ENCODE data around the gene TGFB2.

- TF ChIP-seq, protein P1, sequence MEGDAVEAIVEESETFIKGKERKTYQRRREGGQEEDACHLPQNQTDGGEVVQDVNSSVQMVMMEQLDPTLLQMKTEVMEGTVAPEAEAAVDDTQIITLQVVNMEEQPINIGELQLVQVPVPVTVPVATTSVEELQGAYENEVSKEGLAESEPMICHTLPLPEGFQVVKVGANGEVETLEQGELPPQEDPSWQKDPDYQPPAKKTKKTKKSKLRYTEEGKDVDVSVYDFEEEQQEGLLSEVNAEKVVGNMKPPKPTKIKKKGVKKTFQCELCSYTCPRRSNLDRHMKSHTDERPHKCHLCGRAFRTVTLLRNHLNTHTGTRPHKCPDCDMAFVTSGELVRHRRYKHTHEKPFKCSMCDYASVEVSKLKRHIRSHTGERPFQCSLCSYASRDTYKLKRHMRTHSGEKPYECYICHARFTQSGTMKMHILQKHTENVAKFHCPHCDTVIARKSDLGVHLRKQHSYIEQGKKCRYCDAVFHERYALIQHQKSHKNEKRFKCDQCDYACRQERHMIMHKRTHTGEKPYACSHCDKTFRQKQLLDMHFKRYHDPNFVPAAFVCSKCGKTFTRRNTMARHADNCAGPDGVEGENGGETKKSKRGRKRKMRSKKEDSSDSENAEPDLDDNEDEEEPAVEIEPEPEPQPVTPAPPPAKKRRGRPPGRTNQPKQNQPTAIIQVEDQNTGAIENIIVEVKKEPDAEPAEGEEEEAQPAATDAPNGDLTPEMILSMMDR (conservative IDR thresholded peaks at IDR 0.05 in 1 of 2, IDR thresholded peaks at IDR 0.05 in 1 of 2; ENCODE audit: extremely low read depth in 1 of 2, insufficient read depth in 1 of 2, low read depth in 1 of 2, low read length in 2 of 2): no peak
- no peak for TF ChIP-seq EZH2 (IDR thresholded peaks at IDR 0.05; ENCODE audit: borderline replicate concordance, low read length)
These were observed 102.0 kb downstream of the TGFB2 start for GRCh38 chr1:218447010-218447689.

Data from mammary epithelial cell (primary cell).